HEK293 (cell line): ENCODE data around the gene ACYP1.

Experiments
- CTCF ChIA-PET: fragments of 350-600 bp; formaldehyde crosslinking; extraction: SDS; loops from one replicate; lab custom pipeline; 2021; ENCODE audit warnings: antibody characterized with exemption; lab: Yijun Ruan, JAX
- POLR2A ChIA-PET: fragments of 300-600 bp; formaldehyde crosslinking; extraction: SDS; loops from one replicate; lab custom pipeline; 2020; ENCODE audit warnings: antibody characterized with exemption, inconsistent platforms; lab: Yijun Ruan, JAX
- H3K27ac ChIP-seq: fragments of 200-500 bp; sonication (Bioruptor generic); 2 replicates; pipeline ENCODE4 v1.5.1; 2014; ENCODE audit warnings: low read depth, low read length, control low read depth, inconsistent platforms; ENCODE audit errors: extremely low read depth
- H3K36me3 ChIP-seq, 2 experiments: fragments of 200-500 bp in 1 of 2; sonication (Bioruptor generic) in 1 of 2; 1 replicate in 1 of 2; 2 replicates in 1 of 2; pipeline ENCODE4 v1.5.1; 2014 to 2017; ENCODE audit warnings: inconsistent platforms in 2 of 2, low read length in 2 of 2; ENCODE audit not compliant: control insufficient read depth in 2 of 2, insufficient read depth in 1 of 2
- H3K4me1 ChIP-seq: fragments of 200-500 bp; sonication (Bioruptor generic); 2 replicates; pipeline ENCODE4 v1.5.1; 2014; ENCODE audit warnings: mild to moderate bottlenecking, low read length, inconsistent platforms; ENCODE audit not compliant: control insufficient read depth, insufficient read depth
- H3K4me3 ChIP-seq: 2 replicates; pipeline ENCODE4 v1.5.1; 2011; ENCODE audit warnings: low read depth, mild to moderate bottlenecking, control low read depth, low read length, moderate library complexity
- H3K9me3 ChIP-seq: fragments of 200-500 bp; sonication (Bioruptor generic); 2 replicates; pipeline ENCODE4 v1.5.1; 2014; ENCODE audit warnings: low read depth, low read length, inconsistent platforms; ENCODE audit not compliant: control insufficient read depth, insufficient read depth
- OSR2 ChIP-seq: fragments of 450-650 bp; formaldehyde crosslinking; IDR thresholded peaks from 2 replicates; pipeline ENCODE4 v1.5.1; 2016; ENCODE audit warnings: missing biosample characterization, missing genetic modification characterization
- ZBTB44 ChIP-seq: fragments of 450-650 bp; IDR thresholded peaks from 2 replicates; pipeline ENCODE4 v1.5.1; 2018; ENCODE audit warnings: missing biosample characterization, mild to moderate bottlenecking, missing genetic modification characterization
- ZBTB6 ChIP-seq: fragments of 450-650 bp; formaldehyde crosslinking; IDR thresholded peaks from 2 replicates; pipeline ENCODE4 v1.5.1; 2017; ENCODE audit warnings: missing biosample characterization, missing genetic modification characterization
- ZNF169 ChIP-seq: fragments of 450-650 bp; formaldehyde crosslinking; IDR thresholded peaks from 2 replicates; pipeline ENCODE4 v1.5.1; 2016; ENCODE audit warnings: missing biosample characterization, missing genetic modification characterization
- ZNF26 ChIP-seq: fragments of 450-650 bp; formaldehyde crosslinking; IDR thresholded peaks from 2 replicates; pipeline ENCODE4 v1.5.1; 2016; ENCODE audit warnings: missing biosample characterization, missing genetic modification characterization
- ZNF354C ChIP-seq: fragments of 450-650 bp; formaldehyde crosslinking; IDR thresholded peaks from 2 replicates; pipeline ENCODE4 v1.5.1; 2016; ENCODE audit warnings: missing biosample characterization, missing genetic modification characterization, low read depth, borderline replicate concordance
- ZNF37A ChIP-seq: fragments of 450-650 bp; IDR thresholded peaks from 2 replicates; pipeline ENCODE4 v1.5.1; 2018; ENCODE audit warnings: missing biosample characterization, missing genetic modification characterization
- ZNF404 ChIP-seq: fragments of 450-650 bp; formaldehyde crosslinking; IDR thresholded peaks from 2 replicates; pipeline ENCODE4 v1.5.1; 2017; ENCODE audit warnings: missing biosample characterization, missing genetic modification characterization
- ZNF426 ChIP-seq: fragments of 450-650 bp; formaldehyde crosslinking; IDR thresholded peaks from 2 replicates; pipeline ENCODE4 v1.5.1; 2017; ENCODE audit warnings: missing biosample characterization, missing genetic modification characterization, mild to moderate bottlenecking, inconsistent platforms, moderate library complexity
- ZNF513 ChIP-seq: fragments of 450-650 bp; IDR thresholded peaks from 2 replicates; pipeline ENCODE4 v1.5.1; 2018; ENCODE audit warnings: missing biosample characterization, missing genetic modification characterization
- ZNF530 ChIP-seq: fragments of 450-650 bp; formaldehyde crosslinking; IDR thresholded peaks from 2 replicates; pipeline ENCODE4 v1.5.1; 2016; ENCODE audit warnings: low read depth, missing biosample characterization, missing genetic modification characterization
- ZNF571 ChIP-seq: fragments of 450-650 bp; formaldehyde crosslinking; IDR thresholded peaks from 2 replicates; pipeline ENCODE4 v1.5.0; 2017; ENCODE audit warnings: missing biosample characterization, missing genetic modification characterization
- ZNF639 ChIP-seq: fragments of 450-650 bp; formaldehyde crosslinking; IDR thresholded peaks from 2 replicates; pipeline ENCODE4 v1.5.1; 2016; ENCODE audit warnings: missing biosample characterization, missing genetic modification characterization
- ZNF645 ChIP-seq: fragments of 450-650 bp; formaldehyde crosslinking; IDR thresholded peaks from 2 replicates; pipeline ENCODE4; 2016; ENCODE audit warnings: missing biosample characterization, missing genetic modification characterization
- ZNF791 ChIP-seq: fragments of 450-650 bp; formaldehyde crosslinking; IDR thresholded peaks from 2 replicates; pipeline ENCODE4 v1.5.1; 2016; ENCODE audit warnings: missing biosample characterization, missing genetic modification characterization
- TF ChIP-seq, protein P1 (sequence below): fragments of 450-650 bp; formaldehyde crosslinking; IDR thresholded peaks from 2 replicates; pipeline ENCODE4 v1.5.1; 2016; ENCODE audit warnings: missing biosample characterization, missing genetic modification characterization
- TF ChIP-seq, protein P2 (sequence below): fragments of 450-650 bp; formaldehyde crosslinking; IDR thresholded peaks from 2 replicates; pipeline ENCODE4 v1.5.1; 2017; ENCODE audit warnings: missing biosample characterization, missing genetic modification characterization

ACYP1 gene

GRCh38 chr14:75044752-75045151 lies 19.1 kb downstream of the ACYP1 start (continued):
- no peak for TF ChIP-seq ZNF530
- TF ChIP-seq, all 188 proteins: peak for 0

GRCh38 chr14:75044322-75044721 lies 19.5 kb downstream of the ACYP1 start:
- CTCF ChIA-PET: interaction anchor here (0.6 to 0.8 kb wide), 2 partner anchors 31 to 139 kb away, joined by 3 to 5 read pairs; no protein-coding TSS in a partner anchor
- TF ChIP-seq ZNF791 (tag by site-specific recombination) (no peak), ZNF37A (tag by site-specific recombination) (no peak), ZNF26 (tag by site-specific recombination) (no peak), ZNF169 (no peak), ZBTB44 (peak; percentile 64; the same call in 1 of the 2 replicates), ZNF513 (tag by site-specific recombination) (no peak), ZNF404 (tag by site-specific recombination) (no peak), ZNF354C (tag by site-specific recombination) (no peak), ZNF645 (tag by site-specific recombination) (no peak), OSR2 (peak; percentile 50; the same call in 1 of the 2 replicates)
- TF ChIP-seq, protein P1, sequence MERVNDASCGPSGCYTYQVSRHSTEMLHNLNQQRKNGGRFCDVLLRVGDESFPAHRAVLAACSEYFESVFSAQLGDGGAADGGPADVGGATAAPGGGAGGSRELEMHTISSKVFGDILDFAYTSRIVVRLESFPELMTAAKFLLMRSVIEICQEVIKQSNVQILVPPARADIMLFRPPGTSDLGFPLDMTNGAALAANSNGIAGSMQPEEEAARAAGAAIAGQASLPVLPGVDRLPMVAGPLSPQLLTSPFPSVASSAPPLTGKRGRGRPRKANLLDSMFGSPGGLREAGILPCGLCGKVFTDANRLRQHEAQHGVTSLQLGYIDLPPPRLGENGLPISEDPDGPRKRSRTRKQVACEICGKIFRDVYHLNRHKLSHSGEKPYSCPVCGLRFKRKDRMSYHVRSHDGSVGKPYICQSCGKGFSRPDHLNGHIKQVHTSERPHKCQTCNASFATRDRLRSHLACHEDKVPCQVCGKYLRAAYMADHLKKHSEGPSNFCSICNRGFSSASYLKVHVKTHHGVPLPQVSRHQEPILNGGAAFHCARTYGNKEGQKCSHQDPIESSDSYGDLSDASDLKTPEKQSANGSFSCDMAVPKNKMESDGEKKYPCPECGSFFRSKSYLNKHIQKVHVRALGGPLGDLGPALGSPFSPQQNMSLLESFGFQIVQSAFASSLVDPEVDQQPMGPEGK: no peak
- TF ChIP-seq, protein P2, sequence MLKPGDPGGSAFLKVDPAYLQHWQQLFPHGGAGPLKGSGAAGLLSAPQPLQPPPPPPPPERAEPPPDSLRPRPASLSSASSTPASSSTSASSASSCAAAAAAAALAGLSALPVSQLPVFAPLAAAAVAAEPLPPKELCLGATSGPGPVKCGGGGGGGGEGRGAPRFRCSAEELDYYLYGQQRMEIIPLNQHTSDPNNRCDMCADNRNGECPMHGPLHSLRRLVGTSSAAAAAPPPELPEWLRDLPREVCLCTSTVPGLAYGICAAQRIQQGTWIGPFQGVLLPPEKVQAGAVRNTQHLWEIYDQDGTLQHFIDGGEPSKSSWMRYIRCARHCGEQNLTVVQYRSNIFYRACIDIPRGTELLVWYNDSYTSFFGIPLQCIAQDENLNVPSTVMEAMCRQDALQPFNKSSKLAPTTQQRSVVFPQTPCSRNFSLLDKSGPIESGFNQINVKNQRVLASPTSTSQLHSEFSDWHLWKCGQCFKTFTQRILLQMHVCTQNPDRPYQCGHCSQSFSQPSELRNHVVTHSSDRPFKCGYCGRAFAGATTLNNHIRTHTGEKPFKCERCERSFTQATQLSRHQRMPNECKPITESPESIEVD (tag by site-specific recombination): peak; percentile 95
- TF ChIP-seq, all 188 proteins: peak for 3
- POLR2A ChIA-PET: no interaction called here
- H3K4me3 ChIP-seq: no peak overlapping the region
- no peak overlapping the region for H3K27ac ChIP-seq
- peaks cover 3 to 9% of the 10 kb centered on the region in 2 experiments; a peak in 2 of 3 replicates for H3K36me3 ChIP-seq
- no peaks in the 10 kb centered on the region for H3K9me3 ChIP-seq
- peaks cover 6% of the 10 kb centered on the region for H3K4me1 ChIP-seq

DNA sequence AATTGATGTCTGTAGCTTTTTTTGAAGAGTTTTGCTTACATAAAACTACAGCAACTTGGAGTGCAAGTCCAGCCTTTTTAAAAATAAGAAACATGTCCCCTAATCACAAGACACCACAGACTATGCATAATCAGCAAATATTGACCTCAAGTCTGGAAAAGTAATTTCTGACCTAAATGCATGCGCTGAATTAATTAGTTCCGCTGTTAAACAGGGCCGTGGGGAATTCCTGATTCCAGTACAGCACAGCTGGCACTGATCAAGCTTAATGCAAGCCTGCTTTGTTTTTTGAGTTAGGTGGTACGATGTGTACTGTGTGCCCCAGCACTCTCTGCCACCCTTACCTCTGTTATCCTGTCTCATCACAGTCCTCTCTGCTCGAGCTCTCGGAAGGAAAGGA lies 21.8 kb downstream of the ACYP1 start:
- ChIA-PET POLR2A (no interaction called here), CTCF (interaction anchor here (0.5 to 1.2 kb wide), 3 partner anchors 46 to 431 kb away, joined by 3 to 4 read pairs (median 3); no protein-coding TSS in a partner anchor)
- Histone ChIP-seq H3K4me1 (peaks cover 6% of the 10 kb centered on the region), H3K27ac (no peak overlapping the region), H3K9me3 (no peaks in the 10 kb centered on the region), H3K36me3 (peaks cover 0 to 17% of the 10 kb centered on the region in 2 experiments; a peak in 1 of 3 replicates), H3K4me3 (no peak overlapping the region)
- no peak for TF ChIP-seq ZNF571 (tag by site-specific recombination)
- TF ChIP-seq, protein P2 (tag by site-specific recombination): peak; percentile 65
- no peak for TF ChIP-seq ZNF426
- no peak for TF ChIP-seq ZNF639 (tag by site-specific recombination)
- TF ChIP-seq ZBTB6: no peak
